Mesendoderm (in vitro differentiated cells): Measurements from ENCODE around the gene INO80E.
"Not testable (repeated sequence)": the region's sequence is repeated elsewhere in the genome, so short reads cannot be mapped to it uniquely, and the experiment has no call there.

ENCODE experiments used
- DNase-seq: peaks from one replicate; pipeline ENCODE4 v3.0.0; 2013
- H2AK5ac ChIP-seq: 2 replicates; pipeline ENCODE4 v1.6.1; 2013; ENCODE audit warnings: low read length, inconsistent platforms
- H2BK120ac ChIP-seq: 2 replicates; pipeline ENCODE4 v1.6.1; 2013; ENCODE audit warnings: low read depth, mild to moderate bottlenecking, low read length, moderate library complexity, mixed read lengths
- H2BK15ac ChIP-seq: replicated peaks from 2 replicates; pipeline ENCODE4 v1.6.1; 2013; ENCODE audit warnings: low read depth, mild to moderate bottlenecking, moderate library complexity
- H2BK5ac ChIP-seq: 2 replicates; pipeline ENCODE4 v1.6.1; 2013; ENCODE audit warnings: low read length, inconsistent platforms
- H3K18ac ChIP-seq: 2 replicates; pipeline ENCODE4 v1.6.1; 2013; ENCODE audit warnings: mild to moderate bottlenecking, low read length, mixed read lengths
- H3K23ac ChIP-seq: one replicate; pipeline ENCODE4 v1.6.1; 2013; ENCODE audit warnings: low read length
- H3K27ac ChIP-seq: 2 replicates; pipeline ENCODE4 v1.5.1; 2013; ENCODE audit warnings: low read depth, mild to moderate bottlenecking, inconsistent platforms, low read length, moderate library complexity
- H3K27me3 ChIP-seq: 2 replicates; pipeline ENCODE4 v1.6.1; 2013; ENCODE audit warnings: low read length, control low read depth, mild to moderate bottlenecking, inconsistent platforms; ENCODE audit not compliant: insufficient read depth, poor library complexity
- H3K36me3 ChIP-seq: 2 replicates; pipeline ENCODE4 v1.6.1; 2013; ENCODE audit warnings: low read length, inconsistent platforms; ENCODE audit not compliant: control insufficient read depth, insufficient read depth
- H3K4ac ChIP-seq: one replicate; pipeline ENCODE4 v1.6.1; 2013; ENCODE audit warnings: low read depth, mild to moderate bottlenecking, low read length, moderate library complexity
- H3K4me1 ChIP-seq: 2 replicates; pipeline ENCODE4 v1.6.1; 2013; ENCODE audit warnings: low read depth, low read length, inconsistent platforms; ENCODE audit not compliant: control insufficient read depth
- H3K4me2 ChIP-seq: 2 replicates; pipeline ENCODE4 v1.6.1; 2013; ENCODE audit warnings: low read length
- H3K4me3 ChIP-seq: 2 replicates; pipeline ENCODE4 v1.5.1; 2013; ENCODE audit warnings: mild to moderate bottlenecking, low read length
- H3K56ac ChIP-seq: one replicate; pipeline ENCODE4 v1.6.1; 2013; ENCODE audit warnings: low read length
- H3K79me1 ChIP-seq: 2 replicates; pipeline ENCODE4 v1.6.1; 2013; ENCODE audit warnings: low read length, inconsistent platforms
- H3K79me2 ChIP-seq: 2 replicates; pipeline ENCODE4 v1.6.1; 2013; ENCODE audit warnings: mild to moderate bottlenecking, low read length; ENCODE audit not compliant: control insufficient read depth, insufficient read depth
- H3K9ac ChIP-seq: 2 replicates; pipeline ENCODE4 v1.6.1; 2013; ENCODE audit warnings: low read length, inconsistent platforms
- H4K5ac ChIP-seq: one replicate; pipeline ENCODE4 v1.6.1; 2013; ENCODE audit warnings: low read length
- H4K8ac ChIP-seq: one replicate; pipeline ENCODE4 v1.6.1; 2013; ENCODE audit warnings: low read depth, mild to moderate bottlenecking, control low read depth, low read length, moderate library complexity
- WGBS: extraction: QIAGEN DNeasy Blood & Tissue Kit; methylation state at CpG from one replicate; pipeline ENCODE4 v1.1.7; 2013; ENCODE audit warnings: low lambda C conversion rate, missing lambda C conversion rate; ENCODE audit not compliant: insufficient coverage; ENCODE audit errors: extremely low coverage; 5-methylcytosine and 5-hydroxymethylcytosine counted together

The INO80E gene

GRCh38 chr16:29959293-29959692, 36.7 kb upstream of the INO80E start:
- H2BK120ac ChIP-seq: no peak overlapping the region
- H4K5ac ChIP-seq: no peak overlapping the region
- H3K56ac ChIP-seq: no peak overlapping the region
- no CpG with 5 or more reads among the region's 9 CpGs for WGBS
- H2AK5ac ChIP-seq: no peak overlapping the region
- H3K4ac ChIP-seq: no peak overlapping the region
- no peaks in the 10 kb centered on the region for H3K79me2 ChIP-seq
- H3K36me3 ChIP-seq: no peaks in the 10 kb centered on the region
- H3K4me2 ChIP-seq: no peak overlapping the region
- H3K18ac ChIP-seq: no peak overlapping the region
- no peak overlapping the region for H3K9ac ChIP-seq
- no peak overlapping the region for H3K4me3 ChIP-seq
- no peak for DNase-seq
- no peaks in the 10 kb centered on the region for H3K27me3 ChIP-seq
- no peaks in the 10 kb centered on the region for H3K79me1 ChIP-seq
- H2BK5ac ChIP-seq: no peak overlapping the region
- no peak overlapping the region for H3K27ac ChIP-seq
- H3K4me1 ChIP-seq: peaks cover 5% of the 10 kb centered on the region
- no peak overlapping the region for H2BK15ac ChIP-seq
- H3K23ac ChIP-seq: no peak overlapping the region
- no peak overlapping the region for H4K8ac ChIP-seq

GRCh38 chr16:29959821-29960220, 36.2 kb upstream of the INO80E start:
- not testable (repeated sequence) for H3K79me2 ChIP-seq, H3K4me2 ChIP-seq, H2BK5ac ChIP-seq, H4K8ac ChIP-seq, H3K4me3 ChIP-seq, H3K9ac ChIP-seq, H3K56ac ChIP-seq, H2BK120ac ChIP-seq, H4K5ac ChIP-seq, DNase-seq, H2AK5ac ChIP-seq, H3K4me1 ChIP-seq, H3K27ac ChIP-seq, H3K27me3 ChIP-seq, H3K79me1 ChIP-seq, H3K36me3 ChIP-seq, H3K4ac ChIP-seq, H3K18ac ChIP-seq, H2BK15ac ChIP-seq, H3K23ac ChIP-seq
- no CpG with 5 or more reads among the region's 4 CpGs for WGBS

GRCh38 chr16:29961127-29961478, 34.9 kb upstream of the INO80E start:
- Histone ChIP-seq H2BK15ac (no peak overlapping the region), H3K4ac (no peak overlapping the region), H3K27ac (no peak overlapping the region), H2AK5ac (no peak overlapping the region), H3K4me1 (peaks cover 5% of the 10 kb centered on the region), H3K56ac (peak overlapping the region; percentile 94), H2BK120ac (no peak overlapping the region), H3K18ac (no peak overlapping the region), H3K36me3 (no peaks in the 10 kb centered on the region), H3K79me1 (no peaks in the 10 kb centered on the region), H2BK5ac (no peak overlapping the region), H3K23ac (no peak overlapping the region), H3K9ac (peak overlapping the region; percentile 91), H4K5ac (no peak overlapping the region), H4K8ac (no peak overlapping the region), H3K79me2 (no peaks in the 10 kb centered on the region), H3K4me2 (peak overlapping the region; percentile 51), H3K27me3 (no peaks in the 10 kb centered on the region), H3K4me3 (no peak overlapping the region)
- WGBS: no CpG with 5 or more reads among the region's 10 CpGs
- DNase-seq: no peak

- Histone ChIP-seq H2BK15ac (no peak within 1 kb of the TSS), H2AK5ac (peak within 1 kb of the TSS; percentile 45), H2BK120ac (no peak within 1 kb of the TSS), H3K4me1 (peaks cover 5% of the 10 kb centered on the region), H3K4me3 (peak within 1 kb of the TSS; percentile 67), H3K9ac (peak within 1 kb of the TSS; percentile 91), H3K27me3 (no peaks in the 10 kb centered on the region), H3K23ac (peak within 1 kb of the TSS; percentile 73), H3K56ac (peak within 1 kb of the TSS; percentile 94), H3K18ac (peak within 1 kb of the TSS; percentile 41), H3K4me2 (peak within 1 kb of the TSS; percentile 94), H2BK5ac (no peak within 1 kb of the TSS), H3K4ac (peak within 1 kb of the TSS; percentile 58), H4K8ac (peak within 1 kb of the TSS; percentile 98), H3K79me2 (no peaks in the 10 kb centered on the region), H4K5ac (no peak within 1 kb of the TSS), H3K36me3 (no peaks in the 10 kb centered on the region), H3K27ac (peak within 1 kb of the TSS; percentile 51), H3K79me1 (no peaks in the 10 kb centered on the region)
- no CpG with 5 or more reads among the region's 75 CpGs for WGBS
- DNase-seq: peak; percentile 92
These were observed 34.3 kb upstream of the INO80E start, which contains the start of gene TMEM219 for GRCh38 chr16:29961479-29962343. TMEM219 (plus strand) TSS chr16:29962079; CDS start chr16:29963144, 1,065 bp downstream.

GRCh38 chr16:29962344-29962994, 33.6 kb upstream of the INO80E start:
- no peak overlapping the region for H2BK120ac ChIP-seq
- no peaks in the 10 kb centered on the region for H3K79me1 ChIP-seq
- H3K56ac ChIP-seq: peak overlapping the region; percentile 90
- H3K23ac ChIP-seq: peak overlapping the region; percentile 73
- H3K27ac ChIP-seq: no peak overlapping the region
- H4K5ac ChIP-seq: no peak overlapping the region
- H3K4me3 ChIP-seq: peak overlapping the region; percentile 52
- peak overlapping the region; percentile 45 for H2AK5ac ChIP-seq
- H3K18ac ChIP-seq: peak overlapping the region; percentile 41
- no peak for DNase-seq
- peak overlapping the region; percentile 98 for H4K8ac ChIP-seq
- H3K27me3 ChIP-seq: no peaks in the 10 kb centered on the region
- H2BK15ac ChIP-seq: no peak overlapping the region
- H2BK5ac ChIP-seq: no peak overlapping the region
- peak overlapping the region; percentile 86 for H3K9ac ChIP-seq
- H3K4me2 ChIP-seq: peak overlapping the region; percentile 94
- no peaks in the 10 kb centered on the region for H3K36me3 ChIP-seq
- WGBS: no CpG with 5 or more reads among the region's 18 CpGs
- no peaks in the 10 kb centered on the region for H3K79me2 ChIP-seq
- H3K4me1 ChIP-seq: peaks cover 5% of the 10 kb centered on the region
- peak overlapping the region; percentile 58 for H3K4ac ChIP-seq
